NB4 (cell line): ENCODE measurements around the gene PCGF5.
A peak's percentile ranks its signal among the peaks of the same experiment; 100 is the strongest.
"Not testable (repeated sequence)": the region's sequence is repeated elsewhere in the genome, so short reads cannot be mapped to it uniquely, and the experiment has no call there.

Experiments
- DNase-seq: peaks from one replicate; pipeline ENCODE4 v3.0.0; 2010; ENCODE audit warnings: low read depth
- H3K4me3 ChIP-seq: one replicate; pipeline ENCODE4 v1.5.1; 2011; ENCODE audit warnings: mild to moderate bottlenecking, low read depth, low read length, moderate library complexity
- CTCF ChIP-seq: IDR thresholded peaks from one replicate; pipeline ENCODE4 v1.5.1; 2012; ENCODE audit warnings: low read depth, low read length
- MYC ChIP-seq: IDR thresholded peaks from 2 replicates; pipeline ENCODE4 v1.6.1; 2011; ENCODE audit warnings: low read depth, low read length
- POLR2A ChIP-seq: IDR thresholded peaks from 2 replicates; pipeline ENCODE4 v1.6.1; 2011; ENCODE audit warnings: mild to moderate bottlenecking; ENCODE audit not compliant: insufficient read length; ENCODE audit errors: extremely low read depth
- TF ChIP-seq, protein P1 (sequence below): IDR thresholded peaks from 2 replicates; pipeline ENCODE4 v1.6.1; 2011; ENCODE audit warnings: low read depth, low read length

Gene PCGF5

DNA sequence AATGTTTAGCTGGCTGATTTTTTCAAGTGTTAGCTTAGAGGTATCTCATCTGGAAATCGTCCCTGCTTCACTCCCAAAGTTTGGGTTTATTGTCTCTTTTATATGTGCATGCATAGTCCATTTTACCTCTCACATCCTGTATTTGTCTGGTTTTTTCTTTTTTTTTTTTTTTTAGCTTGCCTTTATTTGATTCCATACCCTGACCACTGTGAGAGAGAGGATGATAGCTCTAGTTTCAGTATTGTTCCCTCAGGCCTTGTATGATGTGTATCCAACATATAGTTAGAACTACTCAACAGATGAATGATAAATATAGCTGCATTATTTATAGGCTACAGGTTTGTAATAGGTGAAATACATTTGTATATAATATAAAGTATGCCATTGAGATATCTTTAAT lies 29.9 kb downstream of the PCGF5 start:
- H3K4me3 ChIP-seq: no peak overlapping the region
- TF ChIP-seq MYC: no peak
- TF ChIP-seq, protein P1, sequence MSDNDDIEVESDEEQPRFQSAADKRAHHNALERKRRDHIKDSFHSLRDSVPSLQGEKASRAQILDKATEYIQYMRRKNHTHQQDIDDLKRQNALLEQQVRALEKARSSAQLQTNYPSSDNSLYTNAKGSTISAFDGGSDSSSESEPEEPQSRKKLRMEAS: no peak
- no peak for TF ChIP-seq POLR2A
- no peak for TF ChIP-seq CTCF
- no peak for DNase-seq

- H3K4me3 ChIP-seq: no peak overlapping the region
- DNase-seq: peak; percentile 65
- no peak for TF ChIP-seq POLR2A
- peak; percentile 85 for TF ChIP-seq CTCF
These were observed 31.1 kb downstream of the PCGF5 start for GRCh38 chr10:91251430-91252056.

GRCh38 chr10:91253300-91253699 lies 32.8 kb downstream of the PCGF5 start:
- no peak overlapping the region for H3K4me3 ChIP-seq
- TF ChIP-seq CTCF: no peak
- no peak for TF ChIP-seq POLR2A
- TF ChIP-seq, protein P1: no peak
- no peak for TF ChIP-seq MYC
- no peak for DNase-seq

GRCh38 chr10:91257310-91257709 lies 36.8 kb downstream of the PCGF5 start:
- TF ChIP-seq POLR2A (no peak), MYC (no peak), CTCF (no peak)
- TF ChIP-seq, protein P1: no peak
- no peak overlapping the region for H3K4me3 ChIP-seq
- DNase-seq: no peak

DNA sequence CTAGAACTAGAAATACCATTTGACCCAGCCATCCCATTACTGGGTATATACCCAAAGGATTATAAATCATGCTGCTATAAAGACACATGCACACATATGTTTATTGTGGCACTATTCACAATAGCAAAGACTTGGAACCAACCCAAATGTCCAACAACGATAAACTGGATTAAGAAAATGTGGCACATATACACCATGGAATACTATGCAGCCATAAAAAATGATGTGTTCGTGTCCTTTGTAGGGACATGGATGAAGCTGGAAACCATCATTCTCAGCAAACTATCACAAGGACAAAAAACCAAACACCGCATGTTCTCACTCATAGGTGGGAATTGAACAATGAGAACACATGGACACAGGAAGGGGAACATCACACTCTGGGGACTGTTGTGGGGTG lies 40.0 kb downstream of the PCGF5 start:
- DNase-seq, H3K4me3 ChIP-seq: not testable (repeated sequence)

GRCh38 chr10:91271886-91272285 lies 51.4 kb downstream of the PCGF5 start:
- no peak for TF ChIP-seq POLR2A
- TF ChIP-seq, protein P1: no peak
- no peak for TF ChIP-seq MYC
- no peak for TF ChIP-seq CTCF
- DNase-seq: no peak
- no peak overlapping the region for H3K4me3 ChIP-seq
